Thyroid gland (tissue), 4 donors: ENCODE data around the gene TJAP1.

ENCODE experiments used
- POLR2A ChIP-seq, 2 donors: fragments of 450-650 bp; IDR thresholded peaks; one replicate each; pipeline ENCODE4 v1.6.1; 2017; ENCODE audit warnings: antibody characterized with exemption in 2 of 2, mild to moderate bottlenecking in 2 of 2, moderate library complexity in 1 of 2
- TF ChIP-seq, protein P1 (sequence below), 6 experiments: fragments of 200-600 bp in 3 of 6; fragments of 450-650 bp in 3 of 6; sonication (generic) in 3 of 6; IDR thresholded peaks; one replicate each; pipeline ENCODE4 v1.5.1; 2016 to 2019; ENCODE audit warnings: antibody characterized with exemption in 6 of 6, mild to moderate bottlenecking in 2 of 6, inconsistent platforms in 1 of 6, moderate library complexity in 1 of 6

DNA sequence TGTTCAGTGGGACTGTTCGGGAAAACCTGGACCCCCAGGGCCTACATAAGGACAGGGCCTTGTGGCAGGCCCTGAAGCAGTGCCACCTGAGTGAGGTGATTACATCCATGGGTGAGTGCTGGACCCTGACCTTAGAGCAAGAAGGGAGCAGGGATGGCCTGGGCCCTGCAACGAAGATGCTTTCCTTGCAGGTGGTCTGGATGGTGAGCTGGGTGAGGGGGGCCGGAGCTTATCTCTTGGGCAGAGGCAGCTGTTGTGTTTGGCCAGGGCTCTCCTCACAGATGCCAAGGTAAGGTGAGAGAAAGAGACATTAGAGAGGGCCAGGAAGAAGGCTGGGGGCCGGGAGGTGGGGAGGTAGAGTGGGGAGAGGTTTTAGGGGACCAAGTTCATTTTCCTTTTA is 28.5 kb upstream of the TJAP1 start:
- TF ChIP-seq, protein P1, sequence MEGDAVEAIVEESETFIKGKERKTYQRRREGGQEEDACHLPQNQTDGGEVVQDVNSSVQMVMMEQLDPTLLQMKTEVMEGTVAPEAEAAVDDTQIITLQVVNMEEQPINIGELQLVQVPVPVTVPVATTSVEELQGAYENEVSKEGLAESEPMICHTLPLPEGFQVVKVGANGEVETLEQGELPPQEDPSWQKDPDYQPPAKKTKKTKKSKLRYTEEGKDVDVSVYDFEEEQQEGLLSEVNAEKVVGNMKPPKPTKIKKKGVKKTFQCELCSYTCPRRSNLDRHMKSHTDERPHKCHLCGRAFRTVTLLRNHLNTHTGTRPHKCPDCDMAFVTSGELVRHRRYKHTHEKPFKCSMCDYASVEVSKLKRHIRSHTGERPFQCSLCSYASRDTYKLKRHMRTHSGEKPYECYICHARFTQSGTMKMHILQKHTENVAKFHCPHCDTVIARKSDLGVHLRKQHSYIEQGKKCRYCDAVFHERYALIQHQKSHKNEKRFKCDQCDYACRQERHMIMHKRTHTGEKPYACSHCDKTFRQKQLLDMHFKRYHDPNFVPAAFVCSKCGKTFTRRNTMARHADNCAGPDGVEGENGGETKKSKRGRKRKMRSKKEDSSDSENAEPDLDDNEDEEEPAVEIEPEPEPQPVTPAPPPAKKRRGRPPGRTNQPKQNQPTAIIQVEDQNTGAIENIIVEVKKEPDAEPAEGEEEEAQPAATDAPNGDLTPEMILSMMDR (IDR thresholded peaks at IDR 0.05): no peak
- no peak for TF ChIP-seq POLR2A (IDR thresholded peaks at IDR 0.05)
